OCI-LY1 (cell line): Measurements from ENCODE around the gene WTAP.
"Not testable (repeated sequence)": the region's sequence is repeated elsewhere in the genome, so short reads cannot be mapped to it uniquely, and the experiment has no call there.

Source experiments
- H2AFZ ChIP-seq: fragments of 200-600 bp; sonication (generic), shearing (Covaris generic); 2 replicates; pipeline ENCODE4 v1.6.0; 2014; ENCODE audit warnings: antibody characterized with exemption, mild to moderate bottlenecking, low read length
- H3F3A ChIP-seq: fragments of 200-600 bp; sonication (generic), shearing (Covaris generic); 2 replicates; pipeline ENCODE4 v1.6.0; 2014; ENCODE audit warnings: mild to moderate bottlenecking, antibody characterized with exemption, low read length, moderate library complexity; ENCODE audit not compliant: insufficient read depth
- H3K27ac ChIP-seq: fragments of 200-600 bp; sonication (generic); 2 replicates; pipeline ENCODE4 v1.5.1; 2014; ENCODE audit warnings: low read length, mixed run types, mild to moderate bottlenecking, low read depth; ENCODE audit not compliant: poor library complexity, severe bottlenecking
- H3K27me3 ChIP-seq: fragments of 200-600 bp; sonication (generic); 2 replicates; pipeline ENCODE4 v1.6.0; 2014; ENCODE audit warnings: antibody characterized with exemption, mild to moderate bottlenecking, low read length, moderate library complexity; ENCODE audit not compliant: insufficient read depth
- H3K36me3 ChIP-seq: fragments of 200-600 bp; sonication (generic); 2 replicates; pipeline ENCODE4 v1.6.1; 2014; ENCODE audit warnings: mild to moderate bottlenecking, antibody characterized with exemption, low read length, moderate library complexity, mixed read lengths; ENCODE audit not compliant: insufficient read depth
- H3K4me1 ChIP-seq: fragments of 200-600 bp; sonication (generic); 2 replicates; pipeline ENCODE4 v1.5.1; 2014; ENCODE audit warnings: mild to moderate bottlenecking, low read length, moderate library complexity; ENCODE audit not compliant: insufficient read depth, severe bottlenecking
- H3K4me2 ChIP-seq: fragments of 200-600 bp; sonication (generic), shearing (Covaris generic); 2 replicates; pipeline ENCODE4 v1.6.1; 2014; ENCODE audit warnings: low read length
- H3K4me3 ChIP-seq: fragments of 200-600 bp; sonication (generic); 2 replicates; pipeline ENCODE4 v1.5.1; 2014; ENCODE audit warnings: low read length, low read depth, mild to moderate bottlenecking, mixed read lengths; ENCODE audit not compliant: poor library complexity, severe bottlenecking
- H3K79me2 ChIP-seq: fragments of 200-600 bp; shearing (Covaris generic); 2 replicates; pipeline ENCODE4 v1.6.1; 2016; ENCODE audit warnings: mixed run types, low read length, mixed read lengths; ENCODE audit not compliant: insufficient read depth
- H3K9ac ChIP-seq: fragments of 200-600 bp; sonication (generic), shearing (Covaris generic); 2 replicates; pipeline ENCODE4 v1.6.1; 2014; ENCODE audit warnings: mild to moderate bottlenecking, low read length, mixed read lengths
- H3K9me2 ChIP-seq: fragments of 200-600 bp; sonication (generic), shearing (Covaris generic); 2 replicates; pipeline ENCODE4 v1.6.1; 2014; ENCODE audit warnings: low read depth, mild to moderate bottlenecking, low read length, mixed read lengths
- H3K9me3 ChIP-seq: fragments of 200-600 bp; shearing (Covaris generic); 2 replicates; pipeline ENCODE4 v1.6.1; 2014; ENCODE audit warnings: low read length, mixed read lengths
- H4K20me1 ChIP-seq: fragments of 200-600 bp; sonication (generic), shearing (Covaris generic); 2 replicates; pipeline ENCODE4 v1.6.0; 2016; ENCODE audit warnings: mild to moderate bottlenecking, low read length; ENCODE audit not compliant: insufficient read depth
- EZH2 ChIP-seq: fragments of 200-600 bp; sonication (generic), shearing (Covaris generic); IDR thresholded peaks from 2 replicates; pipeline ENCODE4 v1.8.0; 2017; ENCODE audit warnings: borderline replicate concordance, mixed run types, mild to moderate bottlenecking, antibody characterized with exemption, low read length, moderate library complexity, mixed read lengths
- TF ChIP-seq, protein P1 (sequence below): fragments of 200-600 bp; sonication (generic), shearing (Covaris generic); IDR thresholded peaks from 2 replicates; pipeline ENCODE4 v1.5.1; 2017; ENCODE audit warnings: mild to moderate bottlenecking, antibody characterized with exemption, low read length, moderate library complexity, mixed read lengths

WTAP gene

DNA sequence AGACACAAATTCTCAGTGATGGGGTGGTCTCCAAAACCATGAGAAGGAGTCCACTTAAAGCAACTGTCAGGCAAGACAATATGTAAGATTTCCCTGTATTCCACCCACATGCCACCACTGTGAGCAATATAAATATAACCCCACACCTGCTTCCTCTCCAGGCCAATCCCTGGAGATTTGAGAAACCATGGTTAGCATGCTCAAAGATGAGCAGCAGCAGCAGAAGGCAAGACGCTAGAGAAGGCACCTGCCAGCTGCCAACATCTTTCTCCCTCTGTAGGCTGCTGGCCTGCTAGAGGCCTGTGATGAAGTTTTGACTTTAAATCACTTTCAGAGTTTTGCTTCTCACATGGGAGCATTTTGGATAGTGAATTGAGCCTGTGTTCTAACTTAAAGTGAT lies 26.3 kb upstream of the WTAP start:
- no peak overlapping the region for H3K27ac ChIP-seq
- no peaks in the 10 kb centered on the region for H3K9me3 ChIP-seq
- H3K9me2 ChIP-seq, result no peaks in the 10 kb centered on the region
- H4K20me1 ChIP-seq, result no peaks in the 10 kb centered on the region
- no peaks in the 10 kb centered on the region for H3K27me3 ChIP-seq
- no peaks in the 10 kb centered on the region for H3K36me3 ChIP-seq
- H2AFZ ChIP-seq, result no peak overlapping the region
- 0 out of 2 replicates have a peak overlapping the region, but pooled peaks have one; percentile 3 for H3K4me2 ChIP-seq
- H3K4me1 ChIP-seq, result peaks cover 12% of the 10 kb centered on the region
- H3F3A ChIP-seq, result no peaks in the 10 kb centered on the region
- TF ChIP-seq, protein P1, sequence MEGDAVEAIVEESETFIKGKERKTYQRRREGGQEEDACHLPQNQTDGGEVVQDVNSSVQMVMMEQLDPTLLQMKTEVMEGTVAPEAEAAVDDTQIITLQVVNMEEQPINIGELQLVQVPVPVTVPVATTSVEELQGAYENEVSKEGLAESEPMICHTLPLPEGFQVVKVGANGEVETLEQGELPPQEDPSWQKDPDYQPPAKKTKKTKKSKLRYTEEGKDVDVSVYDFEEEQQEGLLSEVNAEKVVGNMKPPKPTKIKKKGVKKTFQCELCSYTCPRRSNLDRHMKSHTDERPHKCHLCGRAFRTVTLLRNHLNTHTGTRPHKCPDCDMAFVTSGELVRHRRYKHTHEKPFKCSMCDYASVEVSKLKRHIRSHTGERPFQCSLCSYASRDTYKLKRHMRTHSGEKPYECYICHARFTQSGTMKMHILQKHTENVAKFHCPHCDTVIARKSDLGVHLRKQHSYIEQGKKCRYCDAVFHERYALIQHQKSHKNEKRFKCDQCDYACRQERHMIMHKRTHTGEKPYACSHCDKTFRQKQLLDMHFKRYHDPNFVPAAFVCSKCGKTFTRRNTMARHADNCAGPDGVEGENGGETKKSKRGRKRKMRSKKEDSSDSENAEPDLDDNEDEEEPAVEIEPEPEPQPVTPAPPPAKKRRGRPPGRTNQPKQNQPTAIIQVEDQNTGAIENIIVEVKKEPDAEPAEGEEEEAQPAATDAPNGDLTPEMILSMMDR, result no peak
- TF ChIP-seq EZH2, result no peak
- no peaks in the 10 kb centered on the region for H3K79me2 ChIP-seq
- no peak overlapping the region for H3K4me3 ChIP-seq
- H3K9ac ChIP-seq, result no peak overlapping the region

DNA sequence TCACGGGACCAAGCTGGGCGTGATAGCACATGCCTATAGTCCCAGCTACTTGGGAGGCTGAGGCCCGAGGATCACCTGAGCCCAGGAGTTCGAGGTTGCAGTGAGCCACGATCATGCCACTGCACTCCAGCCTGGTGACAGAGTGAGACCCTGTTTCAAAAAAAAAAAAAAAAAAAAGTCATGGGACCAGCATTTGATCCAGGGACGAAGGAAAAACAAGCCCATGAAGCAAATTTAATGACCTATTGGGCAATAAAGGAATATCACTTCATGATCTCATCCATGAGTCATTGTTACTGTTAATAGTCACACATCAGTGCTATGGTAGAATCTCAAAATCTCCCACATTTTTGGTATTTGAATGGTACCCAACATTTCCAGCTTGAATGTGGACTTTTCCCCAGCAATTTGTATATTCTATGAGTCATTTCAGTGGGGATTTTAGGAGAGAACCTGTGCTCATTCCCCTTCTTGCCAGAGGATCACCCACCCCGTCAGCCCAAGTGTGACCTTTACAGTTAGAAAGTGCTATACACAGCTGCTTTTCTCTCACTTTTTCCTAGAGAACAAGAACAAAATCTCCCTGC lies 25.8 kb upstream of the WTAP start:
- Histone ChIP-seq H3K36me3 (no peaks in the 10 kb centered on the region), H2AFZ (no peak overlapping the region), H3K4me3 (no peak overlapping the region), H3K27ac (no peak overlapping the region), H3K4me2 (no peak overlapping the region), H3K9ac (no peak overlapping the region), H3K79me2 (no peaks in the 10 kb centered on the region), H3K9me3 (no peaks in the 10 kb centered on the region), H3K27me3 (no peaks in the 10 kb centered on the region), H3K9me2 (no peaks in the 10 kb centered on the region), H3K4me1 (peaks cover 12% of the 10 kb centered on the region), H3F3A (no peaks in the 10 kb centered on the region), H4K20me1 (no peaks in the 10 kb centered on the region)
- TF ChIP-seq, protein P1, result no peak
- no peak for TF ChIP-seq EZH2

DNA sequence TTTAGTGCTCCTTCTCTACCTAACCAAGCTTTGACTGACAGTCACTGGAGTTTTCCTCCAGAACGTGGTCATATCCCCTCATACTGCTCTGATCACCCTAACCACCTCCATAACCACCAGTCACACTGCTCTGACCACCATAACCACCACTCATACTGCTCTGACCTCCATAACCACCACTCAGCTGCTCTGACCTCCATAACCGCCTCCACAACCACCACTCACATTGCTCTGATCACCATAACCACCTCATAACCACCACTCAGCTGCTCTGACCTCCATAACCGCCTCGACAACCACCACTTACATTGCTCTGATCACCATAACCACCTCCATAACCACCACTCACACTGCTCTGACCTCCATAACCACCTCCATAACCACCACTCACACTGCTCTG lies 16.7 kb upstream of the WTAP start:
- H3F3A ChIP-seq, H3K36me3 ChIP-seq, H3K9ac ChIP-seq, H3K9me3 ChIP-seq, H2AFZ ChIP-seq, H3K27me3 ChIP-seq, H3K4me1 ChIP-seq, H3K9me2 ChIP-seq, H3K27ac ChIP-seq, H3K79me2 ChIP-seq, H3K4me2 ChIP-seq, H3K4me3 ChIP-seq, H4K20me1 ChIP-seq: not testable (repeated sequence)

DNA sequence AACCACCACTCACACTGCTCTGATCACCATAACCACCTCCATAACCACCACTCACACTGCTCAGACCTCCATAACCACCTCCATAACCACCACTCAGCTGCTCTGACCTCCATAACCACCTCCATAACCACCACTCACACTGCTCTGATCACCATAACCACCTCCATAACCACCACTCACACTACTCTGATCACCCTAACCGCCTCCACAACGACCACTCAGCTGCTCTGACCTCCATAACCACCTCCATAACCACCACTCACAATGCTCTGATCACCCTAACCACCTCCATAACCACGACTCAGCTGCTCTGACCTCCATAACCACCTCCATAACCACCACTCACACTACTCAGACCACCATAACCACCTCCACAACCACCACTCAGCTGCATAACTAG lies 14.9 kb upstream of the WTAP start:
- H3K27me3 ChIP-seq, H3K36me3 ChIP-seq, H3K9me3 ChIP-seq, H3K4me3 ChIP-seq, H2AFZ ChIP-seq, H3K4me2 ChIP-seq, H3K27ac ChIP-seq, H3F3A ChIP-seq, H4K20me1 ChIP-seq, H3K79me2 ChIP-seq, H3K9ac ChIP-seq, H3K4me1 ChIP-seq, H3K9me2 ChIP-seq: not testable (repeated sequence)
